Tibial nerve (tissue), 3 donors: ENCODE results near the gene NDEL1.

Experiments used
- CTCF ChIP-seq, 5 experiments: fragments of 200-600 bp in 3 of 5; fragments of 450-650 bp in 2 of 5; sonication (generic) in 3 of 5; IDR thresholded peaks; one replicate each; pipeline ENCODE4 v1.5.1; 2016 to 2019; ENCODE audit warnings: antibody characterized with exemption in 5 of 5, mild to moderate bottlenecking in 3 of 5, moderate library complexity in 2 of 5
- POLR2A ChIP-seq, 2 donors: fragments of 450-650 bp; IDR thresholded peaks; one replicate each; pipeline ENCODE4 v1.6.1; 2017; ENCODE audit warnings: antibody characterized with exemption in 2 of 2, mild to moderate bottlenecking in 2 of 2, moderate library complexity in 2 of 2

DNA sequence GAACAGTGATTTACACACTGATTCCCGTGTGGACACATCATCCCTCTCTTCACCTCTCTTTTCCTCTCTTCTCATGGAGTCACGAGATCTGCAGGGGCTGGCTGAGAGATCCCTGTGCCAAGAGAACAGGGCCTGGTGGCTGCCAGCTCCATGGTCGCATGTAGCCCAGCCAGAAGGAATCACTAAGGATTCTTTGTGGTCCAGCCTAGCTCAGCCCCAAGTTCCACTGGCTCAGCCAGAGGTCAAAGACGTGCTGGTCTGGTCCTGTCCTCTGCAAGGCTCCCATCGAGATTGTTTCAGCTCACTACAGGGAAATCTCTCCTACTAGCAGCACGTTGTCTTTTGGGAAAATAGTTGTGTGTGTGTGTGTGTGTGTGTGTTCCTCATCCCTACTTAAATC, 66.4 kb downstream of the NDEL1 start:
- TF ChIP-seq CTCF (IDR thresholded peaks at IDR 0.05), result no peak
- no peak for TF ChIP-seq POLR2A (IDR thresholded peaks at IDR 0.05)
